AG04450 (cell line): ENCODE data around the gene EPHB2. TPM values are rescaled to one million over a fixed set of nuclear protein-coding genes. Genes with fewer than 3 reads are reported as not detected.

Experiments
- CTCF ChIA-PET: fragments of 300-600, 350-600 bp; formaldehyde crosslinking; extraction: SDS; loops from one replicate; lab custom pipeline; 2022; ENCODE audit warnings: antibody characterized with exemption, inconsistent platforms; lab: Charles Lee
- POLR2A ChIA-PET: fragments of 350-600 bp; formaldehyde crosslinking; extraction: SDS; loops from one replicate; lab custom pipeline; 2021; ENCODE audit warnings: antibody characterized with exemption, inconsistent platforms; lab: Yijun Ruan, JAX
- DNase-seq: peaks from one replicate; pipeline ENCODE4 v3.0.0-alpha.2; 2011; ENCODE audit warnings: low read depth, low spot score
- H3K27ac ChIP-seq: one replicate; pipeline ENCODE4 v1.5.1; 2012; ENCODE audit warnings: low read depth, low read length, control low read depth
- H3K27me3 ChIP-seq: one replicate; pipeline ENCODE4 v1.6.0; 2012; ENCODE audit warnings: low read length; ENCODE audit not compliant: control insufficient read depth, insufficient read depth
- H3K4me3 ChIP-seq: 2 replicates; pipeline ENCODE4 v1.5.1; 2011; ENCODE audit warnings: mild to moderate bottlenecking, low read depth, low read length, control low read depth
- H3K9me3 ChIP-seq: 2 replicates; pipeline ENCODE4 v1.5.1; 2012; ENCODE audit warnings: low read length; ENCODE audit not compliant: control insufficient read depth, insufficient read depth
- CTCF ChIP-seq: IDR thresholded peaks from 2 replicates; pipeline ENCODE4 v1.5.1; 2011; ENCODE audit warnings: low read depth, low read length, control low read depth, inconsistent platforms
- polyA plus RNA-seq: library from polyadenylated mRNA; depleted of rRNA; stranded (reverse); fragments of >200 nt; gene quantifications from 2 replicates; pipeline ENCODE4 v1.2.3, GENCODE V29; 2011

EPHB2 gene
- polyA plus RNA-seq, 1 experiment, result 30.9 TPM

DNA sequence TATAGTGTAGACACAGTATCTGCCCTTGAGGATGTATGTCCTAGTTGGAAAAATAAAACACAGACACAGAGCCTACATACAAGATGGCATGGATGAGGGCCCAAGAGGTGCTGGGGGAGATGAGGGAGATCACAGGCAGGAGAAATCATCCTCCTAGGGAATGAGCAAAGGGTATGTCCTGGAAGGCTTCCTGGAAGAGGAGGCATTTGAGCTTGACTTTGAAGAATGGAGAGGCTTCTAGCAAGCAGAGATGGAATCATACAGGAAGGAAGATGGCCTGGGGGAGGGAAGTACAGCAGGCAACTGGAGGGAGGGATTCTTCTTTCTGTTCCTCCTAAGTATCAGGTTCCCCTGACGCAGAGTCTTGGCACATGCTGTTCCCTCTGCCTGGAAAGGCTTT is 158.7 kb downstream of the EPHB2 start:
- Histone ChIP-seq H3K9me3 (peaks cover 9% of the 10 kb centered on the region), H3K27me3 (no peaks in the 10 kb centered on the region), H3K4me3 (no peak overlapping the region), H3K27ac (no peak overlapping the region)
- CTCF ChIA-PET, result interaction anchor here (1.5 to 3.1 kb wide), 2 partner anchors 8 to 164 kb away, joined by 5 to 22 read pairs; no protein-coding TSS in a partner anchor
- TF ChIP-seq CTCF, result no peak
- DNase-seq, result no peak
- POLR2A ChIA-PET, result interaction anchor here (1.0 kb wide), 1 partner anchor 9 kb away, joined by 3 read pairs; no protein-coding TSS in a partner anchor

GRCh38 chr1:22870201-22870871 is 159.7 kb downstream of the EPHB2 start:
- Histone ChIP-seq H3K27ac (no peak overlapping the region), H3K4me3 (no peak overlapping the region), H3K9me3 (peaks cover 9% of the 10 kb centered on the region), H3K27me3 (no peaks in the 10 kb centered on the region)
- POLR2A ChIA-PET, result no interaction called here
- no peak for DNase-seq
- CTCF ChIA-PET, result interaction anchor here (0.6 to 3.1 kb wide), 3 partner anchors 9 to 165 kb away, joined by 3 to 22 read pairs (median 5); no protein-coding TSS in a partner anchor
- no peak for TF ChIP-seq CTCF

DNA sequence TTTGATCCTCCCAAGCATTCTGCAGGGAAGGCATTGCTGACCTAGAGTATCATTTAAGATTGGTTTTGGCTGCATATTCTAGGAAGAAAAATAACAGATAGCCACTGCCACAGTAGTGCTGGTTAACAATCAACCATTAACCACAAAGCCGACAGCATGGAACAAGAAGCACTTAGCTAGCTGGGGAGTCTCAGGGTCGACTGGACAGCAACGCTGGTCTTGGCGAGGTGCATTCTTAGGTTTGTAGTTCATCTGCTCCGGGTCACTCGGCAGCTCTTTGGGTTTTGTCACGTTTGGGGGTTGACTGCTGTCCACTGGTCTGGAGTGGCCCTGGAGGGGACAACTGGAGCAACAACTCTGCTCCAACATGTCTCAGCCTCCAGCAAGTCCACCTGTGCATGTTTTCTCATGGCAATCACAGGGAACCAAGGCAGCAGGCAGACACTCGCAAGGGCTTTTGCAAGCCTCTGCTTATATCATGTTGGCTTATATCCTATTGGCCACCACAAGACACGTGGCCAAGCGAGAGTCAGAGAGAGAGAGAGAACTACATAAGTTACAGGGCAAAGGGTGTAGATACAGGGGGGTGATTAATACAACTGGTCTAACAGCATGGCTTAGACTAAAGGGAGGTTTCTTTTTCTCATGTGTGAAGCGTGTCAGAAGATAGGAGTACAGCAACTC is 162.5 kb downstream of the EPHB2 start:
- no peak overlapping the region for H3K27ac ChIP-seq
- no peaks in the 10 kb centered on the region for H3K27me3 ChIP-seq
- H3K9me3 ChIP-seq, result peaks cover 4% of the 10 kb centered on the region
- DNase-seq, result no peak
- no peak overlapping the region for H3K4me3 ChIP-seq
- POLR2A ChIA-PET, result no interaction called here
- CTCF ChIA-PET, result no interaction called here
- TF ChIP-seq CTCF, result no peak

DNA sequence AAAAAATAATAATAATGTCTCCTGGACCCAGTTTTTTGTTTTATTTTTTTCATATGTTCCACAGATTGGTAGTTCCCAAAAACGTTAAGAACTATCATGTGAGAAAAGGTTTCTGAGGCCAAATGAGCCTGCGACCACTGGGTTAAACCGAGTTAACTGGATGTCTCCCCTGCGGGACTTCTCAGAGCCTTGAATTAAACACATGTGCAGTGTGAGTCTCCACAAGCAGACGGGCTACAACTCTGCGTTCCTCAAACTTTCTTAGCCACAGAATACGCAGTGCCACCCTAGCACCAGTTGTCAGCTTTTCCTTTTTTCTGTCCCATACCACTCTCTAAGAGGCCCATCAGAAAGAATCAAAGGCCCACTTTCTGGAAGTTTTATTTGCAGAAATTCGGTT is 164.1 kb downstream of the EPHB2 start:
- no peaks in the 10 kb centered on the region for H3K9me3 ChIP-seq
- no peak overlapping the region for H3K27ac ChIP-seq
- CTCF ChIA-PET, result no interaction called here
- POLR2A ChIA-PET, result no interaction called here
- DNase-seq, result no peak
- H3K4me3 ChIP-seq, result no peak overlapping the region
- H3K27me3 ChIP-seq, result no peaks in the 10 kb centered on the region
- no peak for TF ChIP-seq CTCF

DNA sequence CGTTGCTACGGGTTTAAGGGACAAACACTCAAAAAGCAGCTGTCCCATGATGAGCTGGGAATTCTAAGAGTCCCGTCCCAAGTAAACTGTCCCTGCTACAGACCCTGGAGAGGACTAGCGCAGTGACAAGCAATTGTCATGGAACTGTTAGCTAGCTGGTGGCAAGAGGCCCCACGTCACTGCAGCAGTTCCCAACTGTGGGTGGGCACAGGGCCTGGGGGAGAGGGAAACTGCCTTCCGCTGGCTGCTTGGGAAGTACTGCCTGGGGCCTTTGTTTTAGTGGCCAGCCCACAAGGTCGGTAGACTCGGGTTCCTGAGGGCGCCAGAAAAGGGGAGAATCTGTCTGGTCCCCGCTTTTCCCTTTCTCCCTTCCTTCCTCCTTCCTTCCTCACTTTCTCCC is 164.6 kb downstream of the EPHB2 start:
- ChIA-PET CTCF (no interaction called here), POLR2A (no interaction called here)
- no peak overlapping the region for H3K4me3 ChIP-seq
- H3K9me3 ChIP-seq, result no peaks in the 10 kb centered on the region
- no peak overlapping the region for H3K27ac ChIP-seq
- no peaks in the 10 kb centered on the region for H3K27me3 ChIP-seq
- no peak for TF ChIP-seq CTCF
- no peak for DNase-seq
